Measurements from ENCODE around the gene TIMM8A.

TIMM8A gene, protein sequence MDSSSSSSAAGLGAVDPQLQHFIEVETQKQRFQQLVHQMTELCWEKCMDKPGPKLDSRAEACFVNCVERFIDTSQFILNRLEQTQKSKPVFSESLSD

DNA sequence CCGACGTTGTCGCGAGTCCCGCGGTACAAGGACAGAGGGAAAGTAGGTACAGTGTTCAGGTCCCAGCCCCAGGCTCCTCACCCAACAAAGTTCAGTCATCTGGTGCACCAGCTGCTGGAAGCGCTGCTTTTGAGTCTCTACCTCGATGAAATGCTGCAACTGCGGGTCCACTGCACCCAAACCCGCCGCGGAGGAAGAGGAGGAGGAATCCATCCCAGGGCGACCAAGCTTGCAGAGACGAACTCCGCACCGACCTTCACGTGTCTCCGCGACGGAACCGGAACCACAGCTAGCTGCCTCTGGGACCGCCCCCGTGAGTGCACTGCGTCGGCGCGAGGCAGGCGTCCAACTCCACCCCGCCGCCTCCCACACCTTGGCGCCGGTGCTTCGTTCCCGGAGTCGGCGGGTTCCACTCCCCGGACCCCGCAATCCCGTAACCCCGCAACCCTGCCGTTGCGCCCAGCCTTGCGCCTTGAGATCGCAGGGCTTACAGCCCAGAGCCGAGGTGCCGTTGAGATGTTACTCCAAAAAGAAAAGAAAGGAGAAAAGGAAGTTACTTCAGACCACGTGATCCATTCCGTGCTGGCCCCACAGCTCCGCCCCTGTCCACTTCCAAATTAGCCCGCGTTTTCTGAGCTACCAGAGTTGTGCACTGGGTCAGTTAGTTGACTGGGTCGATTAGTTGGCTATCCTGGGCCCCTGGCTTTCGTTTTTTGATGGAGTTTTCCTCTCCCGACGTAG, at the start of gene TIMM8A:
TSS of gene TIMM8A (minus strand) at position 291 of the 741 bp plus-strand sequence. CDS start at position 213, 78 bp downstream.
- peak; percentile 27 to 66 for DNase-seq (ENCODE audit: low read depth in 1 of 2, low spot score in 1 of 2)

DNA sequence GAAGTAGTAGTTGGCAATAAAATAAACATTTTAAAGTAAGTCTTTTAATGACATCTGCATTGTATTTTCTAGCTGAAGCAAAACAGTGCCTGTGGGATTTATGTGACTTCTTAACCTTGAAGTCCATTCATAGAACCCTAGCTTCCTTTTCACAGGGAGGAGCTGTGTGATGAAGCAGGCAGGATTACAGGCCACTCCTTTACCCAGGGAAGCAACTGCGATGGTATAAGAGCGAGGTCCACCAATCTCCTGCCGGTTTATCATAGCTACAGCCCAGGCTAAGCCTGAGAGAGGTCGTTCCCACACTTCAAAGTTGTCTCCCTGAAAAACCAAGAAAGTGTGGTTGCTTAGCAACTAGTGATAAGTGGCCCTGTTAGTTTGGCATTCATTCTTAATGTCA, 49.2 kb upstream of the TIMM8A start:
- DNase-seq (ENCODE audit: low read depth in 1 of 2, low spot score in 1 of 2), result no peak

DNA sequence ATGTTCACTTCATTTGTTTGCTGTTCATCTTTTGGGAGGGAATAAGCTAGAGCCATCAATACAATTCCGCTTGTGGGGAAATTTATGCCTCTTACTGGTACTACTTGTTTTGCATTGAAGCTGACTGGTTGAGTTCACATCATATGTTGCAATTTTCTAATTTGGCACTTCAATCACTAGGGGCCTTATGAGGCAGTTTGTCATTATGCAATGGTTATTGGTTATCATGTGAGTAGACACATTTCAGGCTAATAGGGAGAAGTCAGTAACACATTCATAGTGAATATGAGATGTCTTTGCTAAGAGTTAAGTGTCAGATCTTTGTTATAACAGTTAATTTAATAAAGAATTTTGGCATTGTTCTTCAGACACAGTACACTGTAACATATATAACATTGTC, 47.2 kb upstream of the TIMM8A start:
- DNase-seq (ENCODE audit: low read depth in 1 of 2, low spot score in 1 of 2), result no peak

DNA sequence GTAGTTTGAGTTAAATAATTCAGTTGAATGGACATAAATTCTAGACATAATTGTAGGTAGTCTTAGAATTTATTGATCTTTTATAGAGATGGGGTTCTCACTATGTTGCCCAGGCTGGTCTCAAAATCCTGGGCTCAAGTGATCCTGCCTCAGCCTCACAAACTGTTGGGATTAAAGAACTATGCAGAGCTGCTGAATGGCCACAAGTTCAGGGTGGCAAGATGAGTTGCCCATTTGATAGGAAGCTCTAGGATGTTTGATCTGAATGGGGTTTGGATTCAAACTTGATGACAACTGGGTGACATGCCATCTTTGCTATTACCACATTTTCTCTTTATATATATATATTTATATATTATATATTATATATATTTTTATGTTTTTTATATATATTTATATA, 45.8 kb upstream of the TIMM8A start:
- DNase-seq (ENCODE audit: low read depth in 1 of 2, low spot score in 1 of 2), result no peak

DNA sequence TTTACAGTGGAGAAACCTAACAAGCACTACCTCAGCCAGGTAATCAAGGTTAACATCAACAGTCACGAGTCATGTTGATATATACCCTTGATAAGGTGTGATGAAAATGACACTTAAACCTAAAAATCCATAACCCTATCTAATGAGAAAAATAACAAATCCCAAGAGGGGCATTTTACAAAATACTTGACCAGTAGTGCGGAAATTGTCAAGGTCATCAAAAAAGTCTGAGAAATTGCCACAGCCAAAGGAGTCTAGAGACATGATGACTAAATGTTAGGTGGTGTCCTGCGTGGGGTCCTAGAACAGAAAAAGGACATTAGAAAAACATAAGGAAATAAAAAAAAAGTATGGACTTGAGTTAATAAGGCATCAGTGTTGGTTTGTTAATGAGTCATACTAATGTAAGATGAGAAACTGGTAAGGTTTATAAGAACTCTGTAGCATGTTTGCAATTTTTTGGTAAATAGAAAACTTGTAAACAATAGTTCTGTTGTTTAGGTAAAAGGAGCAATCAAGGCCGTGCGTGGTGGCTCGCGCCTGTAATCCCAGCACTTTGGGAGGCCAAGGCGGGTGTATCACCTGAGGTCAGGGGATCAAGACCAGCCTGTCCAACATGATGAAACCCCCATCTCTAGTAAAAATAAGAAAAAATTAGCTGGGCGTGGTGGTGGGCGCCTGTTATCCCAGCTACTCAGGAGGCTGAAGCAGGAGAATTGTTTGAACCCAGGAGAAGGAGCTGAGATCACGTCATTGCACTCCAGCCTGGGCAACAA, 45.2 kb upstream of the TIMM8A start:
- no peak for DNase-seq (ENCODE audit: low read depth in 1 of 2, low spot score in 1 of 2)

DNA sequence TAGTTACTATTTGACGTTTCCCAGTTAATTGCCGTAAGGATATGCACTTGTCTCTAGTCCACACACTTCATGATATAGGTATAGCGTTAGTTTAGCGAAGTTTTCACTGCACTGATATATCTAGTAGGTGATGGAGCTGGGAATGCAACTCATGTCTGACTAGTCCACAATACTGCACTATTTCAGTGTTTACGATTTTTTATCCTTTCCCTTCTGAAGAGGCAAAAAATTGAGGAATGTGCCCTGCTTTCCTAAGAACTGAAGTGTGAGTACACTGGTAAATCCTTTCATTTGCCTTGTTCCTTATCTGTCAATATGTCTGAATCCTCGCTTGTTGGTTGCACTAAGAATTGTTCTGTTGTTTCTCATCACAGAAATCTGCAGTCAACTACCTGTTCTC, 43.3 kb upstream of the TIMM8A start:
- DNase-seq (ENCODE audit: low read depth in 1 of 2, low spot score in 1 of 2), result no peak

DNA sequence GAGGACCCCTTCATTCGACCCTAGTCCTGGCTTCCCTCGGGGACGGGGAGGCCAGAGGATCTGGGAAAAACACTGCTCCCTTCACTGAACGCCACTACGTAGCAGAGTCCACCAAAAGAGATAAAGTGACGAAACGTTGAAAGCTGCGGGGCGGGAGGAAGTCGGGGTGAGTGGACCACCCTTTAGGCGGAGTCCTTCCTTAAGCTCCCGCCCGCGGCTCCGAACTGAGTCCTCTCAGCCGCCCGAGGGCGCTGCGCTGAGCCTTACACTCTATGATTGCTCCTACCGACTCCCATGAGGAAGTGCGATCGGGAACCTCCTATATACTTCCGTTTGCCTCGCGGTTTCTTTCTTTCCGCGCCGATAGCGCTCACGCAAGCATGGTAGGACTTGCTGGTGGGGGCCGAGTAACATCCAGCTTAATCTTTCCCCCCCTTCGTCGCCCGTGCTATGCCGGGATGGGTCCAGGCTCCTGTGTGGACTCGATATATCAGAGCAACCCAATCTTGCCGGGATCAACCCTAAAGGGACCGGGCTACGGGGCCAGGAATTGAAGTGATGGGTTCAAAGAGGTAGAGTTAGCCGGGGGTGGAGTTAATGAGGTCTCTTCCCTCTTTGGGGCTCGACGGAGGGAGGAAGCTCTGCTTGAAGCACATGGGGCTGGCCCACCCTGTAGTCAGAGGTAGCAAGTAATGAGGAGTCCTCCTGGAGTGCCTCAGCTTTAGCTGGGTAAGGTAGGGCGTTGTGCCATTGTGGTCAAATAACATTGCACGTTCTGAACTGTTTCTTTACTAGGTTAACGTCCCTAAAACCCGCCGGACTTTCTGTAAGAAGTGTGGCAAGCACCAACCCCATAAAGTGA, 42.4 kb upstream of the TIMM8A start, which contains the start of gene RPL36A:
TSS of gene RPL36A (plus strand) at position 348 of the 862 bp plus-strand sequence. CDS start at position 381, 33 bp downstream.
- peak; percentile 55 to 65 for DNase-seq (ENCODE audit: low read depth in 1 of 2, low spot score in 1 of 2)

DNA sequence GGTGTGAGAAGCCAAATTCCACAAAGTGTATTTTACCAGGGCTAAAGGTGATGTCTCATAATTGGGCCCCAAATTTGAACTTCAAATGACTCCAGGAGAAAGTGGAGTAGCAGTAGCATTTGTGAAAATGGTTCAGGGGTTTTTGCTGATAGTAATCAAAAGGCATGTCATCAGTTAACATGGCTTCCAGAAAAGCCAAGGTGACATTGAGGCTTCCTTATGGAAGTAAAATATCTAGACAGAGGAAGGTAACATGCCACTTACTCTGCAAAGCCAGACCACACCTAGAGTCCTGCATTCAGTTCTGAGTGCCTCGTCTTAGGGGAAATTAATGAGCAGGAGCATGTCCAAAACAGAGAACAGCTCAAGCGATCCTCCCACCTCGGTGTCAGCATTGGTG, 40.1 kb upstream of the TIMM8A start:
- DNase-seq (ENCODE audit: low read depth in 1 of 2, low spot score in 1 of 2), result no peak

DNA sequence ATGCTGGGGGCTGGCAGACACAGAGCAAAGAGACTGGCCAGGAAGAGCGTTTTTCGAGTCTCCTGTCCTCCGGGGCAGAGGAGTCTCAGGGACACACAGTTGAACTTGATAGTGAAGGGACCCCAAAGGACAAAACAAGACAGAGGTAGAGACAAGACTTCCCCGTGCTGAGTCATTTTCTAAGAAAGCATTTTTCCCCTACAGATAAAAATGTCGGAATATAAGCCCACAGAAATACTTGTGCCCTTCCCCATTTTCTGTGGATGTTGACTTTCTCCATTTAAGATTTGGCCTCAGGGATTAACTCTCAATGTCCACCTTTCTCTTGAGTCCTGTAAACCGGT, 38.0 kb upstream of the TIMM8A start:
- no peak for DNase-seq (ENCODE audit: low read depth in 1 of 2, low spot score in 1 of 2)

DNA sequence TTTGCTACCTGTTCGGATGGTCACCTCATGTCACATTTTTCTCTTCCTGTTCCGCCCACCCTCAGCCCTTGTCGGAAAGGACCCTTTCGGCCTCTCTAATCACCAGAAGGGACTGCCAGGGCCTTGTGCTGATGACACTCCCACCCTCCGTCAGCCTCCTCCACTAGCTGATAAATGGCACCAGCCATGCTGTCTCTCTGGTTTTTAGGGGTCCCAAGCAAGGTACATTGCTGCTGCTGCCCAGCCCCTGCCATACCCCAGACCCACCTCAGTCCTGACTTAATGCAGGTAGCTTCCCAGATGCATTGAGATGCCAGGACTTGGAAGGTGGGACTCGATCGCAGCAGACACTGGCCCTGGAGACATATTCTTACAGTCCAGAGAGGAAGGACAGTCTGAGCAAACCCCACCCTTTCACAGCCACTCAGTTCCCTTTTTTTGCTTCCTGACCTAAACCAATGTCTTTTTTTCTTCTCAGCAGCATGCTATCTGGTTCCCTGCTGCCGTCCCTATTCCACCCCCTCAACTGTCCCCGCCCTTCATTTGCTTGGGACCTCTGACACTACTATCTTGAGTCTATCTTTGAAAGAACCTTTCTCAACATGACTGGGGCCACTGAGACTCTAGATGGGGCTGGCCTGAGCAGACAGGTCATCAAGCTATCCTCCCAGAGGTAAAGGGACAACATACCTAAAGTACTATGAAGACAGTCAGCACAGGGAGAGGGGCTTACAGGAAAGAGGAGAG, 37.4 kb upstream of the TIMM8A start, which contains the start of gene BTK:
TSS of gene BTK (minus strand) at position 397 of the 747 bp plus-strand sequence. CDS start 10,907 bp downstream, outside the sequence.
- no peak for DNase-seq (ENCODE audit: low read depth in 1 of 2, low spot score in 1 of 2)

DNA sequence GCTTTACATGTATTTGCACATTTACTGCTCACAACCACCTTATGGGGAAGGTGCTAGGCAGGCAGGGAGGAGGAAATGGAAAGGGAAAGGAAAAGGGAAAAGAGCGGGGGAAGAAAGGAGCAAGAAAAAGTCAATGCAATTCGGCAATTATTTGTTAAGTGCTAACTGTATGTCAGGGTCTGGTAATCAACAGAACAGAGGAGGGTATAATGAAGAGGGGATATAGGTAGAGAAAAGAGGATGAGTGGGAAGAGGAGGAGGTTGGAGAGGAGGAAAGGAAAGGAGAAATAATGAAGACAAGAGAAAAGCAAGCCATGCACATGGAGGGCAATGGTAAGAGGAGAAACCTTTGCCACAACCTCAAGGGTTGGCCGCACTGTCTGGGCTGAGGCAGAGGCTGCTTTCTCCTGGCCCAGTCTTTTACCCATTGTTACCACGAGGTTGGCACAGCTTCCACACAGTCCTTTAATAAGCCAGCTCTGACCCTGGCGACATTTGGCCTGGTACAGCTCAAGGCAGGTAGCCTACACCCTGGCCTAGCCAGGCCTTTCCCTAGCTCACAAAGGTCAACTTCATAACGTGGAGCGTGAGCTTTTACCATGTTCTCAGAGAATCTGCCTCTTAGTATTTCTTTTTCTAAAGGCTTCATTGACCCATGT, 36.6 kb upstream of the TIMM8A start:
- no peak for DNase-seq (ENCODE audit: low read depth in 1 of 2, low spot score in 1 of 2)

DNA sequence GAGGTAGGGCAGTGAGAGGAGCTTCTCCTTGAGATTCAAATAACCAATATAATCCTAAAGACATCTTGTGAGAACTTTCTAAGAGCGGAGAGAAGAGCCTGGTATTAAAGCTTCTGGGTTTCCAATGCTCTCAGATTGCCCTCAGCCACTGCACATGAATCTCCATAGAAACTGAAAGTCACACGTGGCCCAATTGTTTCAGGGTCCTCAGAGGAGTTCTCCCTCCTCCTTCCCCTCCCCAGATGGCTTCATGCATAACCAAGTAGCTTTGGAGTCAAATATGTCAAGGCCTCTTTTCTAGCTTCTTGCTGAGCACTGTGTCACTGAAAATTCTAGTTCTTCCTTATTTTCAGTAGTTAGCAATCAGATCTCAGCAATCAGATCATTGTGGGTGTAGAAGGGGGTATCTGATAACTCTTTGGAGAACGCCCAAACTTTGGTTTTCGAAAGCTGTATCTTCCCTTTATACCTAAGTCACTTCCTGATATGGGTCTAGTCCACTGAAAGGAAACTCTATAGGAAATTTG, 35.2 kb upstream of the TIMM8A start:
- no peak for DNase-seq (ENCODE audit: low read depth in 1 of 2, low spot score in 1 of 2)

DNA sequence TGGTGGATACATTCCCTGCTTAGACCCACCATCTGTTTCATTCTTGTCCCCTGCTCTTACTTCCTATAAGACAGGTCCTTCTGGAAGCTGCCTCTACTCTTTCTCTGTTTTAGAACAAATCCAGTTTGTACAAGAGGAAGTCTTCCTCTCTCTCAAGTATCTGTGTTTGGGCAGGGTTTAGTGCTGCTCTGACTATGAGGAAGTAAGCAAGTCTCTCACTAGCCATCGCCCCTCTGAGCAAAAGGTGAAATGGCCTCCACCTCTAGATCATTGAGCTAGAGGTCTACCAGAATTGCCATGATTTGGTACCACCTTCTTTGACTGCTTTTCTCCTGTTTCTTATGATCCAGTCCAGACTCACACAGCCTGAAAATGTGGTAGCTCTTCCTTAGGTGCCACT, 29.0 kb upstream of the TIMM8A start:
- no peak for DNase-seq (ENCODE audit: low read depth in 1 of 2, low spot score in 1 of 2)

DNA sequence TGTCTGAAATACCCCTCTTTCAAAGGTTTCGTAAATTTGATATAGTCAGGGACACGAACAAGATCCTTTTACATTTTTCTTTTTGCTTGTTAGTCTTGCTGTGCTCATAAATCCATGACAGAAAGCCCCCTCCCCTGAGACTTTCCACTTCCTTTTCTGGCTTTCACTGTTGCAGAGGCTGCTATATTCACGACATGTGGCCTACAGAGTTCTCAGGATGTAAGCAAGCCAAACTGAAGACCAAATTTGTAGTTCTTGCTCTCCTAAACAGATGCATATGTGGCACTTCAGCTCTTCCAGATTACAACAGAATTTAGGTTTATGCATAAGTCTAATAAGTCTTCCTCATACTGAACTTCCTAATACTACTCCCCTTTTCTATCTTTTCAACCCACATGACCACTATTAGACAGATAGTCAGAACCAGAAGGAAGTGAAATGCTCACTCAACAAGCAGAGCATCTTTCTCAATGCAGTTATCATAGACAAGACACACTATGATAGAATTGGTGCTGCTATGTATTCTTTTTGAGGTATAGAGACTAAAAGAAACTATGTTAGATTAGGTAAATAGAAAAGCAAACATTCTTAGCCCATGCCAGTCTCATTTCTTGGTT, 22.5 kb upstream of the TIMM8A start:
- no peak for DNase-seq (ENCODE audit: low read depth in 1 of 2, low spot score in 1 of 2)

DNA sequence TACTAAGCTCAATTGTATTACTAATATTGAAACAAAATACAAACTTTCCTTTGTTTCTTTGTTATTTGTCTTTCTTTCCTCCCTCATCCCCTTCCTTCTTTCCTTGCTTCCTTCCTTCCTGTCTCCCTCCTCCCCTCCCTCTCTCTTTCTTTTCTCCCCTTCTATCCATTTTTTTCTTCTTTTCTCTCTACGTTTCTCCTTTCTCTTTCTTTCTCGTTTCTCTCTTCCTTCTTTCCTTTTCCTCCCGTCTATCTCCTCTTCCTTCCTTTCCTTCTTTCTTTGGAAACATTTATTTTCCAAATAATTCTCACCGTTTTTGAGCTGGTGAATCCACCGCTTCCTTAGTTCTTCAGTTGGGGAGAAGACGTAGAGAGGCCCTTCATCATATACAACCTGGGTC, 21.1 kb upstream of the TIMM8A start:
- no peak for DNase-seq (ENCODE audit: low read depth in 1 of 2, low spot score in 1 of 2)

DNA sequence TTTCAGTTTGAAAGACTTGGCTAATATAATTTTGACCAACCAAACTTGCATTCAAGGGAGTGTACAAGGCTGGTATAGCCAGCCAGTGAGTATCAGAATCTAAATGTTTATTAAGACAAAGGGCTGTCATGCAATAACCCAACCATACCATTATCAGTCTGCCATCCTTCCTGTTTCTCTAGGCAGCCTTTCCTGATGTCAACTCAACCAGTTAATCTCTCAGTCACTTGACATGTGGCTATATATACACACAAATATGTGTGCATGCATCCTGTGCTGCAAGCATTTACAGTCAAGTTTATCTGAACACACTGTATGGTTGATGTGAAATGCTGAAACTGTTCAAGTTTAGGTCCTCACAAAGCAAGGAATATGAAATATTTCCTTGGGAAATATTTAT, 20.3 kb upstream of the TIMM8A start:
- DNase-seq (ENCODE audit: low read depth in 1 of 2, low spot score in 1 of 2), result no peak

DNA sequence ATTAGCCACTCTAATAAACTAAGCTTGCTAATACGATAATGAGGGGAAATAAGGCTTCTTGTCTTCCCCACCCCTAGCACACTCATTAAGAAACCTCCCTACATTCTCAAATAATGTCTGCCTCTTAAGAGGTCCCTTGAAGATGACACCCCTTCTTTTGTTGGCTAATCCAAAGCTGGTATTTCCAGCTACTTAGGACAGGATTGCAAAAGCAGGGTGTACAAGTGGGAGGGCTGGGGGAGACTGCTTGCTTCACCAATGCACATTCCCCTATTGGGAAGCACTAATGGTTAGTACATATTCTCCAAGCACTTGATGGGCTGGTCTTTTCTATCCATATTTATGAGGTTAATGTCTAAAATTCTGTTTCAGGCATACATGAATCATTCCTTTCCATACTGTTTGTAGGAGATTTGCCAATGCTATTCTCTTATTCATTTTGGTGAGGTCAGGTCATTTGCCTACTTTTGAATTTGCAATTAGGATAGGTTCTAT, 16.8 kb upstream of the TIMM8A start:
- DNase-seq (ENCODE audit: low read depth in 1 of 2, low spot score in 1 of 2), result no peak

DNA sequence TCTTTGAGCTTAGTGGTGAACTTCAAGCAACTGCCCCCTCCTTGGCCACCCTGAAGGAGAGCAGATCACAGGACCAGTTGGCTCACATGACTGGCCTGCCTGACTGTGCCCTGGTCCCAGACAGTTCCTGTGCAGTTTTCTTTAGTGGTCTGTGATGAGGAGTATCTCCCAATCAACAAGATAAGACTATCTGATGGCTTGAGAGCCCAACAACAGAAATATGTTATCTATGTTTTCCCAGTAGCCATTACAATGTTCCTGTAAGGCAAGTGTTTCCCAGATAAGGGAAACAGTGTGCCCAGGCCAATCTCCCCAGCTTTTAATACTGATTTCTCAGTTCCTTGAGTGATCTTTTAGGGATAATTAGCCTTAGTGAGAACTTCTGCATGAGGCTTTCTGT, 14.2 kb upstream of the TIMM8A start:
- DNase-seq (ENCODE audit: low read depth in 1 of 2, low spot score in 1 of 2), result no peak

DNA sequence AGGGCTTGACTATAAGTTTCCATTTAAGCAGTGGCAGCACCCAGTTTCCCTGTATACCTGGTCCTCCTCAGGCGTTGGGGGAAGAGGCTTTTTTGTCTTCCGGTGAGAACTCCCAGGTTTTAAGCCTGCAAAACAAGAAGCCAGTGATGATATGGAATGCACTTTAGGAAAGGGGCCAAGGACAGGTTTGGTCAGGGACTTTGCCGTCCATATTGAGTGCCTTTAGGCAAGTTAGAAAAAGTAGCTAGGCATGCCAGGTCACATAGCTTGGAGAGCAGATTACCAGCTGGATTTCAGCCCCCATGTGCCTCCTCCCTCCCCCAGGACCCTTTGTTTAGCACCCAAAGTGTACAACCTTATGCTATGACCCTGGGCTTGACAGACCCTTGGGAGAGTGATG, 13.6 kb upstream of the TIMM8A start:
- DNase-seq (ENCODE audit: low read depth in 1 of 2, low spot score in 1 of 2), result no peak
